Transverse colon (tissue), 3 donors: ENCODE measurements around the gene SNAPC1.
A peak's percentile ranks its signal among the peaks of the same experiment; 100 is the strongest.

Experiments
- EP300 ChIP-seq: sonication (generic); formaldehyde crosslinking; IDR thresholded peaks from one replicate; pipeline ENCODE4 v1.6.1; 2017; ENCODE audit warnings: antibody characterized with exemption, low read depth
- POLR2A ChIP-seq: fragments of 450-650 bp; IDR thresholded peaks from one replicate; pipeline ENCODE4 v1.6.1; 2016; ENCODE audit warnings: antibody characterized with exemption, mild to moderate bottlenecking, moderate library complexity
- TF ChIP-seq, protein P1 (sequence below), 5 experiments: fragments of 200-600 bp in 3 of 5; fragments of 450-650 bp in 2 of 5; sonication (generic) in 3 of 5; IDR thresholded peaks; 1 replicate in 2 of 5; 2 replicates in 3 of 5; pipeline ENCODE4 v1.5.1; 2016 to 2017; ENCODE audit warnings: antibody characterized with exemption in 5 of 5, inconsistent platforms in 3 of 5, mild to moderate bottlenecking in 2 of 5, moderate library complexity in 1 of 5

DNA sequence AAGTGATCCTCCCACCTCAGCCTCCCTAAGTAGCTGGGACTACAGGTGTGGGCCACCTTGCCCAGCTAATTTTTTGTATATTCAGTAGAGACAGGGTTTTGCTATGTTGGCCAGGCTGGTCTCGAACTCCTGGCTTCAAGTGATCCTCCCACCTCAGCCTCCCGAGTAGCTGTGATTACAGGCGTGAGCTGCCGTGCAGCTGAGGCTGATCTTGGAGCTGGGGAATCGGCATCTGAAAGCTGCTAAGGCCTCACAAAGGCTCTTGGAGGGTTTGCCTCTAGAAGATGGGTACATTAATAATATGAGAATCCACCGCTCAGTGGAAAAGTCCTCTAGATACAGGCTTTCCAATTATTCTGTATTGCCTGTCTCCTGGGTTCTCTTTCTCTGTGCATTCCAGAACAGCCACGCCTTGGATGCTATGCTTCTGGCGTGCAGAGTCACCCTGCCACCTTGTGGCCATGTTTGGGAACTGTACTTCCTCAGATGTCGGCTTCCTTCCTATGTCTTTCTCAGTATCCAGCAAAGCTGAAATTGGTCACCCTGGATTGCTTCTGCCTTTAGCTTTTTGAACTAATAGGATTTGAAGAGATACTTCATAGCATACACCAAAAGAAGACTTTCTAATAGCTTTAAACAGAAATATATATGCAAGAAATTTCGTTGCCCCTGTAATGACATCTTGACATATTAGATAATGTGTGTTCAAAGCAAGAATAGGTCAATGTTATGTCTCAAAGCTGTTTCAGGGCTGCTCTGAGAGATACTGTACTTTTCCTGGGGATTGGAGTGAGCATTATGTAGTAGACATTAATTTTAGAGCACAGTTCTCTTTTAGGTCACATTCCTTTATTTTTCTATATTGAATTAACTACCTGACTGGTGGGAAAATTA is 75.4 kb downstream of the SNAPC1 start:
- TF ChIP-seq POLR2A (no peak), EP300 (no peak)
- TF ChIP-seq, protein P1, sequence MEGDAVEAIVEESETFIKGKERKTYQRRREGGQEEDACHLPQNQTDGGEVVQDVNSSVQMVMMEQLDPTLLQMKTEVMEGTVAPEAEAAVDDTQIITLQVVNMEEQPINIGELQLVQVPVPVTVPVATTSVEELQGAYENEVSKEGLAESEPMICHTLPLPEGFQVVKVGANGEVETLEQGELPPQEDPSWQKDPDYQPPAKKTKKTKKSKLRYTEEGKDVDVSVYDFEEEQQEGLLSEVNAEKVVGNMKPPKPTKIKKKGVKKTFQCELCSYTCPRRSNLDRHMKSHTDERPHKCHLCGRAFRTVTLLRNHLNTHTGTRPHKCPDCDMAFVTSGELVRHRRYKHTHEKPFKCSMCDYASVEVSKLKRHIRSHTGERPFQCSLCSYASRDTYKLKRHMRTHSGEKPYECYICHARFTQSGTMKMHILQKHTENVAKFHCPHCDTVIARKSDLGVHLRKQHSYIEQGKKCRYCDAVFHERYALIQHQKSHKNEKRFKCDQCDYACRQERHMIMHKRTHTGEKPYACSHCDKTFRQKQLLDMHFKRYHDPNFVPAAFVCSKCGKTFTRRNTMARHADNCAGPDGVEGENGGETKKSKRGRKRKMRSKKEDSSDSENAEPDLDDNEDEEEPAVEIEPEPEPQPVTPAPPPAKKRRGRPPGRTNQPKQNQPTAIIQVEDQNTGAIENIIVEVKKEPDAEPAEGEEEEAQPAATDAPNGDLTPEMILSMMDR (IDR thresholded peaks at IDR 0.05) = peak; percentile 87 to 94 (median 92)
